Testis (tissue), 2 donors: Measurements from ENCODE around the gene TCF7L2.

Experiments
- POLR2A ChIP-seq: fragments of 450-650 bp; IDR thresholded peaks from one replicate; pipeline ENCODE4 v1.6.1; 2017; ENCODE audit warnings: antibody characterized with exemption, mild to moderate bottlenecking, moderate library complexity
- TF ChIP-seq, protein P1 (sequence below), 3 experiments: fragments of 450-650 bp in 2 of 3; fragments of 200-600 bp in 1 of 3; sonication (generic) in 1 of 3; IDR thresholded peaks; one replicate each; pipeline ENCODE4 v1.5.1; 2016 to 2019; ENCODE audit warnings: antibody characterized with exemption in 3 of 3, mild to moderate bottlenecking in 2 of 3, moderate library complexity in 1 of 3

- TF ChIP-seq, protein P1, sequence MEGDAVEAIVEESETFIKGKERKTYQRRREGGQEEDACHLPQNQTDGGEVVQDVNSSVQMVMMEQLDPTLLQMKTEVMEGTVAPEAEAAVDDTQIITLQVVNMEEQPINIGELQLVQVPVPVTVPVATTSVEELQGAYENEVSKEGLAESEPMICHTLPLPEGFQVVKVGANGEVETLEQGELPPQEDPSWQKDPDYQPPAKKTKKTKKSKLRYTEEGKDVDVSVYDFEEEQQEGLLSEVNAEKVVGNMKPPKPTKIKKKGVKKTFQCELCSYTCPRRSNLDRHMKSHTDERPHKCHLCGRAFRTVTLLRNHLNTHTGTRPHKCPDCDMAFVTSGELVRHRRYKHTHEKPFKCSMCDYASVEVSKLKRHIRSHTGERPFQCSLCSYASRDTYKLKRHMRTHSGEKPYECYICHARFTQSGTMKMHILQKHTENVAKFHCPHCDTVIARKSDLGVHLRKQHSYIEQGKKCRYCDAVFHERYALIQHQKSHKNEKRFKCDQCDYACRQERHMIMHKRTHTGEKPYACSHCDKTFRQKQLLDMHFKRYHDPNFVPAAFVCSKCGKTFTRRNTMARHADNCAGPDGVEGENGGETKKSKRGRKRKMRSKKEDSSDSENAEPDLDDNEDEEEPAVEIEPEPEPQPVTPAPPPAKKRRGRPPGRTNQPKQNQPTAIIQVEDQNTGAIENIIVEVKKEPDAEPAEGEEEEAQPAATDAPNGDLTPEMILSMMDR (IDR thresholded peaks at IDR 0.05) = no peak
- no peak for TF ChIP-seq POLR2A
Observed at GRCh38 chr10:112948196-112948595, 1.9 kb upstream of the TCF7L2 start.
